ENCODE measurements around the gene POLG.

The POLG gene

GRCh38 chr15:89352476-89352875 lies 17.9 kb upstream of the POLG start:
- Histone ChIP-seq H3K27ac (ENCODE audit: extremely low read depth, low read depth, low read length) (no peak overlapping the region), H3K4me3 (ENCODE audit: low read depth, low read length) (no peak overlapping the region), H3K36me3 (ENCODE audit: control insufficient read depth in 2 of 2, insufficient read depth in 1 of 2, low read length in 2 of 2) (no peaks in the 10 kb centered on the region), H3K4me1 (ENCODE audit: control insufficient read depth, insufficient read depth, low read length) (no peaks in the 10 kb centered on the region), H3K9me3 (ENCODE audit: control insufficient read depth, insufficient read depth, low read depth, low read length) (no peaks in the 10 kb centered on the region)
- TF ChIP-seq REPIN1 (tag by site-specific recombination; IDR thresholded peaks at IDR 0.05; ENCODE audit: low read depth), result no peak
- TF ChIP-seq YY2 (tag by site-specific recombination; IDR thresholded peaks at IDR 0.05), result no peak
- TF ChIP-seq ZNF549 (tag by site-specific recombination; IDR thresholded peaks at IDR 0.05), result no peak
- TF ChIP-seq KLF16 (tag by site-specific recombination; IDR thresholded peaks at IDR 0.05), result no peak
- no peak for TF ChIP-seq ZBTB1 (tag by site-specific recombination; IDR thresholded peaks at IDR 0.05)
- no peak for TF ChIP-seq OSR2 (tag by site-specific recombination; IDR thresholded peaks at IDR 0.05)
- TF ChIP-seq ZNF701 (tag by site-specific recombination; IDR thresholded peaks at IDR 0.05), result no peak
- TF ChIP-seq ZBTB44 (tag by site-specific recombination; IDR thresholded peaks at IDR 0.05), result no peak
- TF ChIP-seq REST (tag by site-specific recombination; IDR thresholded peaks at IDR 0.05), result no peak
- TF ChIP-seq ZBTB8A (tag by site-specific recombination; IDR thresholded peaks at IDR 0.05), result no peak
- TF ChIP-seq ZNF426 (tag by site-specific recombination; IDR thresholded peaks at IDR 0.05), result no peak
- no peak for TF ChIP-seq ZNF510 (tag by site-specific recombination; IDR thresholded peaks at IDR 0.05; ENCODE audit: insufficient replicate concordance)
- TF ChIP-seq ZNF214 (tag by site-specific recombination; IDR thresholded peaks at IDR 0.05; ENCODE audit: borderline replicate concordance), result no peak
- TF ChIP-seq ZNF621 (tag by site-specific recombination; IDR thresholded peaks at IDR 0.05), result no peak
- TF ChIP-seq HIC1 (tag by site-specific recombination; IDR thresholded peaks at IDR 0.05), result no peak
- no peak for TF ChIP-seq PATZ1 (tag by site-specific recombination; IDR thresholded peaks at IDR 0.05)
- no peak for TF ChIP-seq PRDM4 (tag by site-specific recombination; IDR thresholded peaks at IDR 0.05)
- no peak for TF ChIP-seq ZNF664 (tag by site-specific recombination; IDR thresholded peaks at IDR 0.05)
- TF ChIP-seq SCRT2 (tag by site-specific recombination; IDR thresholded peaks at IDR 0.05), result no peak
- no peak for TF ChIP-seq ZFP69B (tag by site-specific recombination; IDR thresholded peaks at IDR 0.05)
- ChIA-PET CTCF (interaction anchor here (1.5 to 11.1 kb wide), 3 partner anchors 11 to 139 kb away, joined by 3 to 614 read pairs (median 199); no protein-coding TSS in a partner anchor), POLR2A (interaction anchor here (0.7 kb wide), 1 partner anchor 14 kb away, joined by 4 read pairs; no protein-coding TSS in a partner anchor)
